K562 (cell line): ENCODE results near the gene NMNAT2. TPM values are rescaled to one million over a fixed set of nuclear protein-coding genes. Genes with fewer than 3 reads are reported as not detected.

ENCODE experiments used
- ATAC-seq: fragments of 200-7000 bp; cut with Tn5 transposase; 3 replicates; pipeline ENCODE4 v1.9.1; 2020; ENCODE audit warnings: moderate library complexity
- BruUV-seq: library from RNA; stranded (reverse); fragments of 400-500 nt; replicated peaks from 2 replicates; lab custom pipeline; 2021; lab: Mats Ljungman, UMichigan
- CTCF ChIA-PET: fragments of 300-600 bp; formaldehyde crosslinking; extraction: SDS; loops from one replicate; lab custom pipeline; 2021; ENCODE audit warnings: low intra/inter-chr PET ratio; lab: Yijun Ruan, JAX
- POLR2A ChIA-PET: fragments of 300-600, 350-650 bp; sonication (Branson Sonifier 250); formaldehyde crosslinking; extraction: SDS; loops from one replicate; lab custom pipeline; 2021; ENCODE audit warnings: antibody characterized with exemption, inconsistent platforms; lab: Yijun Ruan, JAX
- DNase-seq, 4 experiments: peaks; one replicate each; pipeline versions ENCODE4 v3.0.0 to v3.0.0-alpha.2; 2011 to 2018; ENCODE audit warnings: low spot score in 3 of 4, mixed read lengths in 3 of 4; ENCODE audit errors: extremely low read depth in 1 of 4
- FAIRE-seq: peaks from 2 replicates; lab custom pipeline; 2011; peaks lifted over from hg19 to GRCh38; lab: Jason Lieb, UNC
- H2AFZ ChIP-seq: 2 replicates; pipeline ENCODE4 v1.6.0; 2011; ENCODE audit warnings: low read depth, low read length, control low read depth, inconsistent platforms
- H3K27ac ChIP-seq: fragments of 200-600 bp; 3 replicates; pipeline ENCODE4 v1.8.0; 2011; ENCODE audit warnings: low read depth, mild to moderate bottlenecking, control low read depth, inconsistent platforms, low read length, moderate library complexity, mixed read lengths; ENCODE audit errors: extremely low read depth
- H3K27me3 ChIP-seq, 2 experiments: fragments of 300-600 bp in 1 of 2; 2 replicates in 1 of 2; 3 replicates in 1 of 2; pipeline versions ENCODE4 v1.6.0 to v1.8.0; 2011; ENCODE audit warnings: inconsistent platforms in 2 of 2, low read length in 2 of 2, mild to moderate bottlenecking in 1 of 2, mixed read lengths in 1 of 2, moderate library complexity in 1 of 2; ENCODE audit not compliant: control insufficient read depth in 2 of 2, insufficient read depth in 2 of 2
- H3K36me3 ChIP-seq: fragments of 300-600 bp; 3 replicates; pipeline ENCODE4 v1.8.0; 2011; ENCODE audit warnings: mild to moderate bottlenecking, low read length, inconsistent platforms; ENCODE audit not compliant: control insufficient read depth, insufficient read depth
- H3K4me1 ChIP-seq, 2 experiments: fragments of 200-600 bp in 1 of 2; replicated peaks in 1 of 2; 2 replicates in 1 of 2; 3 replicates in 1 of 2; pipeline versions ENCODE4 v1.5.1 to v1.8.0; 2011; ENCODE audit warnings: inconsistent platforms in 2 of 2, low read length in 2 of 2, mild to moderate bottlenecking in 1 of 2, mixed read lengths in 1 of 2, moderate library complexity in 1 of 2; ENCODE audit not compliant: control insufficient read depth in 2 of 2, insufficient read depth in 2 of 2
- H3K4me2 ChIP-seq: 2 replicates; pipeline ENCODE4 v1.6.1; 2011; ENCODE audit warnings: low read length, control low read depth, inconsistent platforms, mixed read lengths; ENCODE audit not compliant: insufficient read depth
- H3K4me3 ChIP-seq: fragments of 200-600 bp; sonication (generic), shearing (Covaris generic); 2 replicates; pipeline ENCODE4 v1.5.1; 2016; ENCODE audit warnings: control low read depth, inconsistent platforms
- H3K79me2 ChIP-seq: fragments of 200-600 bp; 3 replicates; pipeline ENCODE4 v1.8.0; 2011; ENCODE audit warnings: low read length, inconsistent platforms; ENCODE audit not compliant: control insufficient read depth, insufficient read depth
- H3K9ac ChIP-seq, 2 experiments: 2 replicates each; pipeline versions ENCODE4 v1.6.0 to v1.6.1; 2011; ENCODE audit warnings: low read depth in 2 of 2, low read length in 2 of 2, control low read depth in 1 of 2, inconsistent platforms in 1 of 2, mild to moderate bottlenecking in 1 of 2, mixed read lengths in 1 of 2; ENCODE audit not compliant: insufficient read depth in 1 of 2
- H3K9me1 ChIP-seq: one replicate; pipeline ENCODE4 v1.6.0; 2011; ENCODE audit warnings: inconsistent platforms, mild to moderate bottlenecking, low read length, moderate library complexity; ENCODE audit not compliant: control insufficient read depth, insufficient read depth
- H3K9me3 ChIP-seq: replicated peaks from 2 replicates; pipeline ENCODE4 v1.5.1; 2011; ENCODE audit warnings: low read depth, low read length, inconsistent platforms; ENCODE audit not compliant: control insufficient read depth, insufficient read depth
- H4K20me1 ChIP-seq: replicated peaks from 2 replicates; pipeline ENCODE4 v1.6.1; 2011; ENCODE audit warnings: low read length, inconsistent platforms, mixed read lengths; ENCODE audit not compliant: control insufficient read depth, insufficient read depth
- C11orf30 ChIP-seq: fragments of 450-650 bp; IDR thresholded peaks from 2 replicates; pipeline ENCODE4 v1.6.1; 2016; ENCODE audit warnings: low read depth, mild to moderate bottlenecking
- CHCHD3 ChIP-seq: fragments of 250-450 bp; sonication (Bioruptor Pico); IDR thresholded peaks from 2 replicates; pipeline ENCODE4 v2.1.2; 2022; ENCODE audit warnings: mild to moderate bottlenecking
- KDM5B ChIP-seq: fragments of 200-600 bp; sonication (generic); IDR thresholded peaks from 2 replicates; pipeline ENCODE4 v1.6.1; 2012; ENCODE audit warnings: low read depth, mild to moderate bottlenecking, moderate library complexity, low read length, control low read depth, inconsistent platforms; ENCODE audit not compliant: insufficient replicate concordance
- MAFG ChIP-seq: fragments of 450-650 bp; conservative IDR thresholded peaks from 2 replicates; pipeline ENCODE4 v1.6.1; 2016; ENCODE audit warnings: missing genetic modification characterization, missing compliant biosample characterization
- MTA2 ChIP-seq: fragments of 450-650 bp; IDR thresholded peaks from 2 replicates; pipeline ENCODE4 v1.6.1; 2016; ENCODE audit warnings: low read depth
- NFIC ChIP-seq: fragments of 450-650 bp; IDR thresholded peaks from 2 replicates; pipeline ENCODE4 v1.6.1; 2017; ENCODE audit warnings: mild to moderate bottlenecking, inconsistent platforms
- SMAD4 ChIP-seq: fragments of 250-450 bp; sonication (Bioruptor Pico); conservative IDR thresholded peaks from 2 replicates; pipeline ENCODE4 v1.8.0; 2021; ENCODE audit warnings: inconsistent platforms, mild to moderate bottlenecking, moderate library complexity
- STAT5A ChIP-seq: IDR thresholded peaks from 2 replicates; pipeline ENCODE4 v1.6.1; 2012; ENCODE audit warnings: low read length, inconsistent platforms, borderline replicate concordance
- ZFP30 ChIP-seq: fragments of 250-450 bp; sonication (Bioruptor Pico); IDR thresholded peaks from 2 replicates; pipeline ENCODE4 v1.8.0; 2022; ENCODE audit warnings: moderate library complexity, mild to moderate bottlenecking, inconsistent platforms, borderline replicate concordance
- ZNF316 ChIP-seq: fragments of 450-650 bp; IDR thresholded peaks from 2 replicates; pipeline ENCODE4 v1.6.1; 2016
- WGBS: fragments of 100-300 bp; shearing (Covaris generic); methylation state at CpG from one replicate; pipeline ENCODE4 v1.1.6; 2016; ENCODE audit warnings: low coverage, mixed read lengths; ENCODE audit not compliant: insufficient coverage; ENCODE audit errors: missing lambda C conversion rate; 5-methylcytosine and 5-hydroxymethylcytosine counted together
- in situ Hi-C: fragments of 300-500 bp; cut with MboI; formaldehyde crosslinking; loops from 4 replicates; pipeline ENCODE4 v1.15.0; 2018; ENCODE audit warnings: inconsistent platforms, mixed read lengths
- intact Hi-C: fragments of 100-400 bp; cut with micrococcal nuclease; formaldehyde crosslinking; loops from 2 replicates; pipeline ENCODE4 v1.14.2; 2022
- polyA plus RNA-seq, 8 experiments: library from polyadenylated mRNA; depleted of rRNA in 4 of 8; stranded (reverse) in 5 of 8; unstranded in 3 of 8; fragments of >200 nt; fragmentation: Nextera tagmentation in 2 of 8; fragmentation: Illumina TruSeq in 1 of 8; extraction: Ambion mirVana in 2 of 8; extraction: Trizol in 1 of 8; gene quantifications; 2 replicates each; pipeline versions ENCODE4 v1.2.1 to v1.2.3, GENCODE V29; 2011 to 2014; ENCODE audit warnings: inconsistent platforms in 1 of 8, missing spikeins in 1 of 8
- total RNA-seq, 7 experiments: library from RNA; depleted of rRNA in 6 of 7; stranded (reverse); fragments of >200 nt in 6 of 7; fragmentation: Illumina TruSeq in 2 of 7; extraction: Trizol in 2 of 7; gene quantifications; 2 replicates each; pipeline versions ENCODE4 v1.2.1 to v1.2.3, GENCODE V29; 2011 to 2021; ENCODE audit warnings: low replicate concordance in 1 of 7
- TF ChIP-seq, protein P1 (sequence below): fragments of 150-350 bp; conservative IDR thresholded peaks from 2 replicates; pipeline ENCODE4 v1.6.1; 2014; ENCODE audit warnings: low read length
- TF ChIP-seq, protein P2 (sequence below), 2 experiments: fragments of 250-450 bp in 1 of 2; fragments of 450-650 bp in 1 of 2; sonication (Bioruptor Pico) in 1 of 2; IDR thresholded peaks; 2 replicates each; pipeline versions ENCODE4 v1.6.1 to v1.8.0; 2016 to 2021; ENCODE audit warnings: mild to moderate bottlenecking in 2 of 2, moderate library complexity in 2 of 2, missing compliant biosample characterization in 1 of 2, missing genetic modification characterization in 1 of 2
- TF ChIP-seq, protein P3 (sequence below): fragments of 250-450 bp; sonication (Bioruptor Pico); IDR thresholded peaks from 2 replicates; pipeline ENCODE4 v1.5.0; 2021; ENCODE audit warnings: mild to moderate bottlenecking, moderate library complexity

NMNAT2 gene
- total and polyA plus RNA-seq, 9 of the 15 experiments (the other 6 are each of a cell fraction or from before 2014, with no cell fraction given): not detected

DNA sequence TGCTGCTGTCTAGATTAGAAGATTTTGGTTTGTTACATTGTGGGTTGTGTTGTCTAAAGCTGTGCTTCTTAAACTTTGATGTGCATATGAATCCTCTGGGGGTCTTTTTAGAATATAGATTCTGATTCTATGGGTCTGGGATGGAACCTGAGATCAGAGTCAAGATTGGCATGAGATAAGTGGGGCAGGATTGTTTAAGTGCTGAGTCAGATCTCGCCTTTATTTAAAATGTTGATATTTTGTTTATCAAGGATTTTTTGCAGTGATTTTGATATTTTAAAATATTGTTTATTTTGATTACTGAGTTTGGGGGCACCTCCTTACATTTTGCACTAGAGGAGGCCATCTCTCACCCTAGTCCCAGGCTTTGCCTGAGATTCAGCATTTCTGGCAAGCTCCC lies 117.4 kb downstream of the NMNAT2 start:
- 0% methylated on average over 1 of the region's 1 CpG for WGBS
- H3K9ac ChIP-seq: no peak overlapping the region
- TF ChIP-seq C11orf30: peak; percentile 23; the same call in 1 of the 2 replicates
- TF ChIP-seq, protein P1, sequence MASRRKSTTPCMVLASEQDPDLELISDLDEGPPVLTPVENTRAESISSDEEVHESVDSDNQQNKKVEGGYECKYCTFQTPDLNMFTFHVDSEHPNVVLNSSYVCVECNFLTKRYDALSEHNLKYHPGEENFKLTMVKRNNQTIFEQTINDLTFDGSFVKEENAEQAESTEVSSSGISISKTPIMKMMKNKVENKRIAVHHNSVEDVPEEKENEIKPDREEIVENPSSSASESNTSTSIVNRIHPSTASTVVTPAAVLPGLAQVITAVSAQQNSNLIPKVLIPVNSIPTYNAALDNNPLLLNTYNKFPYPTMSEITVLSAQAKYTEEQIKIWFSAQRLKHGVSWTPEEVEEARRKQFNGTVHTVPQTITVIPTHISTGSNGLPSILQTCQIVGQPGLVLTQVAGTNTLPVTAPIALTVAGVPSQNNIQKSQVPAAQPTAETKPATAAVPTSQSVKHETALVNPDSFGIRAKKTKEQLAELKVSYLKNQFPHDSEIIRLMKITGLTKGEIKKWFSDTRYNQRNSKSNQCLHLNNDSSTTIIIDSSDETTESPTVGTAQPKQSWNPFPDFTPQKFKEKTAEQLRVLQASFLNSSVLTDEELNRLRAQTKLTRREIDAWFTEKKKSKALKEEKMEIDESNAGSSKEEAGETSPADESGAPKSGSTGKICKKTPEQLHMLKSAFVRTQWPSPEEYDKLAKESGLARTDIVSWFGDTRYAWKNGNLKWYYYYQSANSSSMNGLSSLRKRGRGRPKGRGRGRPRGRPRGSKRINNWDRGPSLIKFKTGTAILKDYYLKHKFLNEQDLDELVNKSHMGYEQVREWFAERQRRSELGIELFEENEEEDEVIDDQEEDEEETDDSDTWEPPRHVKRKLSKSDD: no peak
- TF ChIP-seq MAFG (tag): peak; percentile 35; the same call in 1 of the 2 replicates
- TF ChIP-seq SMAD4: no peak
- no peak for TF ChIP-seq ZFP30 (CRISPR knock-in tag)
- TF ChIP-seq CHCHD3 (CRISPR knock-in tag): no peak
- TF ChIP-seq, protein P2, sequence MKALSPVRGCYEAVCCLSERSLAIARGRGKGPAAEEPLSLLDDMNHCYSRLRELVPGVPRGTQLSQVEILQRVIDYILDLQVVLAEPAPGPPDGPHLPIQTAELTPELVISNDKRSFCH (CRISPR knock-in tag; IDR thresholded peaks at IDR 0.05): no peak
- TF ChIP-seq, protein P2 (tag; IDR thresholded peaks at IDR 0.05): no peak
- TF ChIP-seq, protein P3, sequence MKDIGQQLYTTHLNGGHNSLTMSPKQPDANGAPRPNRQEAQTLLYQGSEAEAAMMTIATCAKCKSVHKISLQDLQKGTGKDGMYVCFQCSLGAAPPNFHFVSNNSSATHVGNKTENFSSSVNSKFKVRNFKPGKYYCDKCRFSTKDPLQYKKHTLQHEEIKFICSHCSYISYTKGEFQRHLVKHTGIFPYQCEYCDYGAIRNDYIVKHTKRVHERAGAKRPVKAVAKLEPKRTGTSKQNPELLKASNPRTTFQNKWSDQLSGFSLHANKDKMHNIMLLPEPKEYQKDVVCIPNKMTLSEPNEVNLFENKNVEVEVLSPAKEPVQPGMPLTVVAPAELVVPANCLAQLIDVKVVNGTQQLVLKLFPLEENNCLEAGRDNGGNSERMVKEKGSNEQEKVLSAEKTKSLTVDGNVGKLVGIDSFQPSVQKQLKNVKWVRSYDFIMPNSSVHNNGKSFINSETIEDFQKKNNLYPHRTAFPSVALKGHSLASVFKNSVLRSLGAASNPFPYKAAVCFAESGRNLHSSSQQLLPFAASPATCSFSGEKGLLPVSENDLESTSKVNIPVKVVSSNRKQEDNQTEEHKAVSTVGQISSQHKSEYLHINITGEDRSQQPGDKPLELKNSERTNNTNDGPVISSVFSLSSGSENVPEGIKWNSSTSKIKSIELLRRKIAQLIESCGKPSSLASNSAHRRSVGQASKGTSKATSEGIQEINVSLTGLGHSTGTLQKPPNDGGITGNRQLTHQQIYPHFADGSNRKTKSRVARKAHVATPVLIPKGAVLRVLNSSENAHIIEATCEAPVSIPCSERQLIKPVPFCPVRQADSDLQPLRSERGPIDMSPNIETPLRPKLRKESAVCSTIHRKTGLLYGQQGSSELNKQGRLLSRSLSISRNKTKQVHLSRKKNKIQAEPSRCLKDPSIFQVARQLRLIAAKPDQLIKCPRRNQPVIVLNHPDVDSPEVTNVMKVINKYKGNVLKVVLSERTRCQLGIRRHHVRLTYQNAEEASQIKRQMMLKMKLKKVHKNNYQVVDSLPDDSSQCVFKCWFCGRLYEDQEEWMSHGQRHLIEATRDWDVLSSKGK (CRISPR knock-in tag): no peak
- TF ChIP-seq KDM5B: no peak
- peak; percentile 10; the same call in 1 of the 2 replicates for TF ChIP-seq NFIC
- TF ChIP-seq MTA2: no peak
- TF ChIP-seq STAT5A: no peak
- TF ChIP-seq ZNF316: peak; percentile 69
- TF ChIP-seq, all 486 proteins: peak for 4
- H2AFZ ChIP-seq: no peak overlapping the region
- H3K36me3 ChIP-seq: no peaks in the 10 kb centered on the region
- intact Hi-C loops: no loop called here
- H3K27me3 ChIP-seq: peaks cover 11 to 27% of the 10 kb centered on the region in 2 experiments; a peak in 4 of 5 replicates
- no peaks in the 10 kb centered on the region for H3K4me1 ChIP-seq
- H3K9me1 ChIP-seq: no peaks in the 10 kb centered on the region
- H3K27ac ChIP-seq: no peak overlapping the region
- BruUV-seq: no TSS peak
- FAIRE-seq (no peak), ATAC-seq (no peak), DNase-seq (no peak)
- CTCF ChIA-PET: no interaction called here
- POLR2A ChIA-PET: interaction anchor here (1.3 kb wide), 1 partner anchor 14 kb away, joined by 4 read pairs; no protein-coding TSS in a partner anchor
- in situ Hi-C loops: no loop called here
- no peaks in the 10 kb centered on the region for H3K9me3 ChIP-seq
- peaks cover 5% of the 10 kb centered on the region; the same call in 1 of the 2 replicates for H4K20me1 ChIP-seq
- H3K79me2 ChIP-seq: no peaks in the 10 kb centered on the region
- H3K4me2 ChIP-seq: no peak overlapping the region
- H3K4me3 ChIP-seq: no peak overlapping the region
